ENCODE data around the gene SULT6B1.
A peak's percentile ranks its signal among the peaks of the same experiment; 100 is the strongest.
"Not testable (repeated sequence)": the region's sequence is repeated elsewhere in the genome, so short reads cannot be mapped to it uniquely, and the experiment has no call there.

Gene SULT6B1

GRCh38 chr2:37195862-37196319 lies 7.4 kb upstream of the SULT6B1 start:
- not testable (repeated sequence) for DNase-seq

- DNase-seq = no peak
These were observed 4.1 kb upstream of the SULT6B1 start for GRCh38 chr2:37192551-37192950.

GRCh38 chr2:37191747-37192146 lies 3.3 kb upstream of the SULT6B1 start:
- DNase-seq = no peak

- DNase-seq = no peak
These were observed 2.8 kb upstream of the SULT6B1 start for GRCh38 chr2:37191253-37191652.

- DNase-seq = no peak
These were observed 1.8 kb upstream of the SULT6B1 start for GRCh38 chr2:37190290-37190689.

GRCh38 chr2:37189452-37190153 lies 1.1 kb upstream of the SULT6B1 start:
- no peak for DNase-seq

- DNase-seq = no peak
These were observed 6.5 kb downstream of the SULT6B1 start for GRCh38 chr2:37181726-37182684.

- DNase-seq = no peak
These were observed 7.8 kb downstream of the SULT6B1 start for GRCh38 chr2:37180640-37181039.

GRCh38 chr2:37180006-37180639 lies 8.3 kb downstream of the SULT6B1 start:
- no peak for DNase-seq

- DNase-seq = no peak
These were observed 14.7 kb downstream of the SULT6B1 start for GRCh38 chr2:37173741-37174140.

- DNase-seq = no peak
These were observed 16.9 kb downstream of the SULT6B1 start for GRCh38 chr2:37171624-37171950.

GRCh38 chr2:37168217-37168981 lies 20.1 kb downstream of the SULT6B1 start:
- no peak for DNase-seq

GRCh38 chr2:37167636-37168180 lies 20.8 kb downstream of the SULT6B1 start:
- no peak for DNase-seq

GRCh38 chr2:37164757-37165156 lies 23.7 kb downstream of the SULT6B1 start:
- no peak for DNase-seq

GRCh38 chr2:37156857-37157714 lies 31.4 kb downstream of the SULT6B1 start, which contains the start of gene EIF2AK2:
Gene EIF2AK2 (minus strand): TSS chr2:37156980. CDS start chr2:37147806, 9,174 bp downstream.
- DNase-seq = peak; percentile 49

GRCh38 chr2:37156071-37156856 lies 32.2 kb downstream of the SULT6B1 start:
- no peak for DNase-seq

GRCh38 chr2:37154785-37155184 lies 33.7 kb downstream of the SULT6B1 start:
- no peak for DNase-seq

- DNase-seq = no peak
These were observed 35.2 kb downstream of the SULT6B1 start for GRCh38 chr2:37153224-37153623.

- no peak for DNase-seq
These were observed 38.7 kb downstream of the SULT6B1 start for GRCh38 chr2:37149626-37150322.

GRCh38 chr2:37148325-37148724 lies 40.1 kb downstream of the SULT6B1 start:
- DNase-seq = no peak

All from NCI-H2029 treated with DMSO at 0.1 percent for 48 hours (cell line).